H1 (cell line): Measurements from ENCODE around the gene RASGRF1. TPM values are rescaled to one million over a fixed set of nuclear protein-coding genes. Genes with fewer than 3 reads are reported as not detected.

Experiments used
- CTCF ChIA-PET: fragments of 300-600 bp; sonication (Branson Sonifier 250); formaldehyde crosslinking; loops from one replicate; lab custom pipeline; 2021; ENCODE audit not compliant: partially characterized antibody; lab: Charles Lee
- POLR2A ChIA-PET: fragments of 300-600 bp; sonication (Branson Sonifier 250); formaldehyde crosslinking; loops from one replicate; lab custom pipeline; 2021; ENCODE audit warnings: inconsistent platforms; ENCODE audit not compliant: partially characterized antibody; lab: Charles Lee
- DNase-seq, 2 experiments: peaks; one replicate each; pipeline versions ENCODE4 v3.0.0 to v3.0.0-alpha.2; 2010 to 2022; ENCODE audit warnings: low spot score in 2 of 2, low read depth in 1 of 2, mixed read lengths in 1 of 2
- FAIRE-seq: peaks from 2 replicates; lab custom pipeline; 2011; peaks lifted over from hg19 to GRCh38; lab: Jason Lieb, UNC
- H2AFZ ChIP-seq: 2 replicates; pipeline ENCODE4 v1.8.1; 2012; ENCODE audit warnings: low read length, inconsistent platforms
- H2AK5ac ChIP-seq: 2 replicates; pipeline ENCODE4 v1.6.1; 2013; ENCODE audit warnings: low read depth, low read length
- H2BK120ac ChIP-seq: replicated peaks from 2 replicates; pipeline ENCODE3; 2013; ENCODE audit warnings: low read depth, low read length, inconsistent platforms
- H2BK12ac ChIP-seq: 2 replicates; pipeline ENCODE4 v1.6.1; 2013; ENCODE audit warnings: low read depth, low read length
- H2BK15ac ChIP-seq: 2 replicates; pipeline ENCODE4 v1.6.1; 2013; ENCODE audit warnings: low read length
- H2BK20ac ChIP-seq: 2 replicates; pipeline ENCODE4 v1.6.1; 2013; ENCODE audit warnings: low read length
- H2BK5ac ChIP-seq: 2 replicates; pipeline ENCODE4 v1.6.1; 2013; ENCODE audit warnings: low read depth, low read length
- H3K14ac ChIP-seq: 2 replicates; pipeline ENCODE4 v1.6.1; 2013; ENCODE audit warnings: inconsistent platforms; ENCODE audit not compliant: insufficient read length
- H3K18ac ChIP-seq: 2 replicates; pipeline ENCODE4 v1.6.1; 2013; ENCODE audit warnings: low read length; ENCODE audit errors: extremely low read depth
- H3K23ac ChIP-seq: 2 replicates; pipeline ENCODE4 v1.6.1; 2013; ENCODE audit warnings: inconsistent platforms; ENCODE audit not compliant: insufficient read length
- H3K23me2 ChIP-seq: 2 replicates; pipeline ENCODE4 v1.6.1; 2013; ENCODE audit warnings: low read depth, low read length
- H3K27ac ChIP-seq: 2 replicates; pipeline ENCODE4 v1.6.1; 2011; ENCODE audit warnings: low read depth, low read length, inconsistent platforms
- H3K27me3 ChIP-seq, 4 experiments: replicated peaks in 1 of 4; 1 replicate in 1 of 4; 2 replicates in 3 of 4; pipeline versions ENCODE4 v1.6.1 to v1.8.1; 2011 to 2013; ENCODE audit warnings: low read length in 3 of 4, mild to moderate bottlenecking in 3 of 4, inconsistent platforms in 2 of 4, mixed read lengths in 2 of 4, moderate library complexity in 1 of 4; ENCODE audit not compliant: control insufficient read depth in 3 of 4, insufficient read depth in 3 of 4; ENCODE audit errors: extremely low read depth in 1 of 4
- H3K36me3 ChIP-seq, 4 experiments: 2 replicates each; pipeline versions ENCODE4 v1.6.1 to v1.8.1; 2011 to 2013; ENCODE audit warnings: mild to moderate bottlenecking in 4 of 4, low read length in 3 of 4, moderate library complexity in 2 of 4, control low read depth in 1 of 4, inconsistent platforms in 1 of 4; ENCODE audit not compliant: insufficient read depth in 4 of 4, control insufficient read depth in 2 of 4
- H3K4ac ChIP-seq: replicated peaks from 2 replicates; pipeline ENCODE3; 2013; ENCODE audit warnings: low read length, low read depth, mixed read lengths, inconsistent platforms; ENCODE audit not compliant: insufficient read length
- H3K4me1 ChIP-seq, 4 experiments: replicated peaks in 1 of 4; 1 replicate in 1 of 4; 2 replicates in 3 of 4; pipeline versions ENCODE4 v1.6.1 to v1.8.1; 2011 to 2013; ENCODE audit warnings: low read length in 3 of 4, inconsistent platforms in 2 of 4, mixed read lengths in 1 of 4; ENCODE audit not compliant: insufficient read depth in 4 of 4, control insufficient read depth in 3 of 4
- H3K4me2 ChIP-seq, 2 experiments: 2 replicates each; pipeline versions ENCODE4 v1.6.1 to v1.8.1; 2011 to 2013; ENCODE audit warnings: low read depth in 2 of 2, low read length in 2 of 2, control low read depth in 1 of 2, inconsistent platforms in 1 of 2, mild to moderate bottlenecking in 1 of 2; ENCODE audit not compliant: insufficient read depth in 1 of 2
- H3K4me3 ChIP-seq, 4 experiments: fragments of 200-600, 300-600 bp in 1 of 4; sonication (generic), shearing (Covaris generic), sonication (Bioruptor Twin) in 1 of 4; 2 replicates each; pipeline versions ENCODE4 v1.5.1 to v1.8.1; 2011 to 2016; ENCODE audit warnings: low read length in 4 of 4, low read depth in 3 of 4, control low read depth in 2 of 4, inconsistent platforms in 2 of 4, mild to moderate bottlenecking in 2 of 4, mixed read lengths in 1 of 4, moderate library complexity in 1 of 4; ENCODE audit not compliant: insufficient read depth in 2 of 4; ENCODE audit errors: extremely low read depth in 1 of 4
- H3K56ac ChIP-seq: replicated peaks from 2 replicates; pipeline ENCODE3; 2013; ENCODE audit warnings: low read depth, mild to moderate bottlenecking, mixed read lengths, low read length, inconsistent platforms; ENCODE audit not compliant: insufficient read length
- H3K79me1 ChIP-seq: 2 replicates; pipeline ENCODE4 v1.6.1; 2013; ENCODE audit warnings: low read depth, low read length, control low read depth
- H3K79me2 ChIP-seq, 2 experiments: 2 replicates each; pipeline versions ENCODE4 v1.6.1 to v1.8.1; 2012 to 2013; ENCODE audit warnings: low read length in 2 of 2, mild to moderate bottlenecking in 2 of 2, inconsistent platforms in 1 of 2; ENCODE audit not compliant: insufficient read depth in 2 of 2, control insufficient read depth in 1 of 2
- H3K9ac ChIP-seq, 4 experiments: replicated peaks in 1 of 4; 1 replicate in 1 of 4; 2 replicates in 3 of 4; pipeline versions ENCODE4 v1.6.1 to v1.8.1; 2011 to 2013; ENCODE audit warnings: low read depth in 3 of 4, low read length in 3 of 4, control low read depth in 2 of 4, mild to moderate bottlenecking in 2 of 4, moderate library complexity in 2 of 4, inconsistent platforms in 1 of 4; ENCODE audit errors: extremely low read depth in 1 of 4
- H3K9me3 ChIP-seq, 2 experiments: 2 replicates each; pipeline versions ENCODE4 v1.6.1 to v1.8.1; 2012 to 2013; ENCODE audit warnings: mild to moderate bottlenecking in 2 of 2, moderate library complexity in 2 of 2, control low read depth in 1 of 2, inconsistent platforms in 1 of 2, low read depth in 1 of 2, low read length in 1 of 2, mixed read lengths in 1 of 2; ENCODE audit not compliant: insufficient read depth in 2 of 2
- H4K20me1 ChIP-seq, 2 experiments: replicated peaks in 1 of 2; 2 replicates each; pipeline versions ENCODE3 to v1.8.1; 2011 to 2013; ENCODE audit warnings: inconsistent platforms in 2 of 2, low read length in 2 of 2, mild to moderate bottlenecking in 1 of 2; ENCODE audit not compliant: insufficient read depth in 2 of 2, control insufficient read depth in 1 of 2
- H4K5ac ChIP-seq: 2 replicates; pipeline ENCODE4 v1.6.1; 2013; ENCODE audit warnings: low read length, low read depth, mixed read lengths, inconsistent platforms; ENCODE audit not compliant: insufficient read length
- H4K8ac ChIP-seq: 2 replicates; pipeline ENCODE4 v1.8.0; 2013; ENCODE audit warnings: mild to moderate bottlenecking, moderate library complexity, low read length, inconsistent platforms; ENCODE audit not compliant: insufficient read depth; ENCODE audit errors: extremely low read depth
- H4K91ac ChIP-seq: replicated peaks from 2 replicates; pipeline ENCODE3; 2013; ENCODE audit warnings: low read length, mixed read lengths, inconsistent platforms; ENCODE audit not compliant: insufficient read length
- BCL11A ChIP-seq, 2 experiments: IDR thresholded peaks; one replicate each; pipeline ENCODE4 v1.6.1; 2011; ENCODE audit warnings: low read depth in 2 of 2, low read length in 2 of 2, mild to moderate bottlenecking in 2 of 2
- CBX8 ChIP-seq: fragments of 300-800, 300-1000 bp; sonication (generic); IDR thresholded peaks from 2 replicates; pipeline ENCODE4 v1.7.1; 2016; ENCODE audit warnings: low read depth, low read length, borderline replicate concordance
- CHD2 ChIP-seq: IDR thresholded peaks from 2 replicates; pipeline ENCODE4 v1.6.1; 2012; ENCODE audit warnings: low read length, improper control_type of control experiment
- EP300 ChIP-seq, 2 experiments: IDR thresholded peaks; 1 replicate in 1 of 2; 2 replicates in 1 of 2; pipeline ENCODE4 v1.6.1; 2011 to 2012; ENCODE audit warnings: low read depth in 2 of 2, low read length in 2 of 2, mild to moderate bottlenecking in 2 of 2, borderline replicate concordance in 1 of 2, inconsistent platforms in 1 of 2, moderate library complexity in 1 of 2
- EZH2 ChIP-seq: fragments of 200-600 bp; sonication (generic); IDR thresholded peaks from 2 replicates; pipeline ENCODE4 v1.7.1; 2012; ENCODE audit warnings: low read depth, mild to moderate bottlenecking, moderate library complexity, low read length, inconsistent platforms; ENCODE audit not compliant: severe bottlenecking
- FOSL1 ChIP-seq: IDR thresholded peaks from 2 replicates; pipeline ENCODE4 v1.6.1; 2011; ENCODE audit warnings: mild to moderate bottlenecking, low read depth, low read length, moderate library complexity; ENCODE audit not compliant: insufficient read depth
- KDM4A ChIP-seq: IDR thresholded peaks from one replicate; pipeline ENCODE4 v1.7.1; 2012; ENCODE audit warnings: low read depth, mild to moderate bottlenecking, moderate library complexity, low read length, inconsistent platforms; ENCODE audit not compliant: severe bottlenecking
- RBBP5 ChIP-seq: IDR thresholded peaks from 2 replicates; pipeline ENCODE4 v1.7.1; 2012; ENCODE audit warnings: low read depth, mild to moderate bottlenecking, inconsistent platforms, low read length, moderate library complexity, borderline replicate concordance
- SP2 ChIP-seq: IDR thresholded peaks from 2 replicates; pipeline ENCODE4 v1.6.1; 2012; ENCODE audit warnings: mild to moderate bottlenecking, low read length, inconsistent platforms
- TAF1 ChIP-seq: IDR thresholded peaks from 2 replicates; pipeline ENCODE4 v1.6.1; 2011; ENCODE audit warnings: mild to moderate bottlenecking, low read depth, low read length
- WGBS, 2 experiments: shearing (Covaris generic) in 1 of 2; methylation state at CpG; one replicate each; pipeline versions ENCODE4 v1.1.6 to v1.1.7; 2013 to 2015; ENCODE audit warnings: low lambda C conversion rate in 2 of 2, mixed read lengths in 2 of 2, inconsistent platforms in 1 of 2, low coverage in 1 of 2, missing lambda C conversion rate in 1 of 2; ENCODE audit not compliant: insufficient replicate concordance in 2 of 2, insufficient coverage in 1 of 2, insufficient read length in 1 of 2; ENCODE audit errors: extremely low coverage in 1 of 2, missing lambda C conversion rate in 1 of 2; 5-methylcytosine and 5-hydroxymethylcytosine counted together
- polyA plus RNA-seq, 7 experiments: library from polyadenylated mRNA; depleted of rRNA in 3 of 7; stranded (reverse) in 5 of 7; unstranded in 2 of 7; fragments of >200 nt in 5 of 7; fragments of 200-250 nt in 2 of 7; gene quantifications; 1 replicate in 5 of 7; 2 replicates in 1 of 7; 4 replicates in 1 of 7; pipeline versions ENCODE4 v1.2.1 to v1.2.3, GENCODE V29; 2011 to 2013; ENCODE audit warnings: missing spikeins in 2 of 7, mixed read lengths in 2 of 7
- total RNA-seq: library from RNA; stranded (reverse); fragmentation: NEBNext Ultra II Directional; extraction: Animal tissue kit (Norgen Biotek cat#: 25700); gene quantifications from 2 replicates; pipeline ENCODE4 v1.2.1, GENCODE V29; 2021
- TF ChIP-seq, protein P1 (sequence below): IDR thresholded peaks from 2 replicates; pipeline ENCODE4 v1.6.1; 2012; ENCODE audit warnings: low read length, inconsistent platforms

RASGRF1 gene
- total and polyA plus RNA-seq, 2 of the 8 experiments (the other 6 are each of a cell fraction or from before 2014, with no cell fraction given): 0.42 to 0.67 TPM

DNA sequence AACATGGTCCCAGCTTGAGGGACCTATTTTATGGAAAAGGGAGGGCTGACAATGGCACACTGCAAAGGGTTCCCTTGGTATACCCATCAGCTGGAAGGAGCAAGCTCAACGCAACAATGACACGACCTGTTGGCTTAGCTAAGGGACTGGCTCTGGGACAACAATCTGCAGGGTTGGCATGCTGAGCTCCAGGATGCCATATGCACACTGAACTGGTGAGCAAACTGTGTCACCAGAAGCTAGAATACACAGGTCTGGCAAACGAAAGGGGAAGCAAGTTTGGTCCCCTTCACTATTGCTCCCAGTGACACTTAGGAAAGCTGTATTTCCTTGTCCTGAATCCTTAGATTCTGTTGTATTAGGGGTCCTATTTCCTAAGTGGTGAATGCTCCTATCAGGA is 38.0 kb upstream of the RASGRF1 start:
- Histone ChIP-seq H4K5ac (no peak overlapping the region), H3K79me1 (no peaks in the 10 kb centered on the region), H2AFZ (no peak overlapping the region), H3K9me3 (0 out of 4 replicates have a peak, but pooled peaks cover 5 to 6% of the 10 kb centered on the region in 2 experiments), H2BK120ac (no peak overlapping the region), H2BK20ac (no peak overlapping the region), H3K4ac (no peak overlapping the region), H3K9ac (no peak overlapping the region), H3K27ac (no peak overlapping the region), H2AK5ac (no peak overlapping the region), H3K18ac (no peak overlapping the region), H3K27me3 (no peaks in the 10 kb centered on the region), H3K4me2 (no peak overlapping the region), H3K4me1 (no peaks in the 10 kb centered on the region), H2BK5ac (no peak overlapping the region), H2BK15ac (no peak overlapping the region), H4K91ac (no peak overlapping the region), H3K56ac (no peak overlapping the region), H3K14ac (no peak overlapping the region), H4K20me1 (no peaks in the 10 kb centered on the region), H2BK12ac (no peak overlapping the region), H3K23me2 (no peaks in the 10 kb centered on the region; the same call in 1 of the 2 replicates), H3K79me2 (no peaks in the 10 kb centered on the region), H3K4me3 (no peak overlapping the region), H4K8ac (no peak overlapping the region), H3K23ac (no peak overlapping the region), H3K36me3 (no peaks in the 10 kb centered on the region)
- CTCF ChIA-PET: interaction anchor here (0.7 to 6.4 kb wide), 11 partner anchors 9 to 122 kb away, joined by 3 to 36 read pairs (median 6); no protein-coding TSS in a partner anchor
- WGBS, 2 experiments: 78% methylated on average over 3 of the region's 3 CpGs; no CpG with 5 or more reads in 1 of the 2 experiments
- FAIRE-seq (no peak), DNase-seq (no peak)
- POLR2A ChIA-PET: no interaction called here
- TF ChIP-seq EZH2: no peak
- no peak for TF ChIP-seq FOSL1
- TF ChIP-seq SP2: no peak
- TF ChIP-seq CHD2: no peak
- TF ChIP-seq EP300 (IDR thresholded peaks at IDR 0.05; ENCODE audit: borderline replicate concordance in 1 of 2, low read depth in 2 of 2, low read length in 2 of 2): no peak
- TF ChIP-seq RBBP5: no peak
- no peak for TF ChIP-seq TAF1
- TF ChIP-seq KDM4A: no peak
- TF ChIP-seq, protein P1, sequence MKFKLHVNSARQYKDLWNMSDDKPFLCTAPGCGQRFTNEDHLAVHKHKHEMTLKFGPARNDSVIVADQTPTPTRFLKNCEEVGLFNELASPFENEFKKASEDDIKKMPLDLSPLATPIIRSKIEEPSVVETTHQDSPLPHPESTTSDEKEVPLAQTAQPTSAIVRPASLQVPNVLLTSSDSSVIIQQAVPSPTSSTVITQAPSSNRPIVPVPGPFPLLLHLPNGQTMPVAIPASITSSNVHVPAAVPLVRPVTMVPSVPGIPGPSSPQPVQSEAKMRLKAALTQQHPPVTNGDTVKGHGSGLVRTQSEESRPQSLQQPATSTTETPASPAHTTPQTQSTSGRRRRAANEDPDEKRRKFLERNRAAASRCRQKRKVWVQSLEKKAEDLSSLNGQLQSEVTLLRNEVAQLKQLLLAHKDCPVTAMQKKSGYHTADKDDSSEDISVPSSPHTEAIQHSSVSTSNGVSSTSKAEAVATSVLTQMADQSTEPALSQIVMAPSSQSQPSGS: no peak
- TF ChIP-seq CBX8: no peak
- no peak for TF ChIP-seq BCL11A (IDR thresholded peaks at IDR 0.05; ENCODE audit: low read depth in 2 of 2, low read length in 2 of 2)
